ENCODE results near the gene CCDC18.

DNA sequence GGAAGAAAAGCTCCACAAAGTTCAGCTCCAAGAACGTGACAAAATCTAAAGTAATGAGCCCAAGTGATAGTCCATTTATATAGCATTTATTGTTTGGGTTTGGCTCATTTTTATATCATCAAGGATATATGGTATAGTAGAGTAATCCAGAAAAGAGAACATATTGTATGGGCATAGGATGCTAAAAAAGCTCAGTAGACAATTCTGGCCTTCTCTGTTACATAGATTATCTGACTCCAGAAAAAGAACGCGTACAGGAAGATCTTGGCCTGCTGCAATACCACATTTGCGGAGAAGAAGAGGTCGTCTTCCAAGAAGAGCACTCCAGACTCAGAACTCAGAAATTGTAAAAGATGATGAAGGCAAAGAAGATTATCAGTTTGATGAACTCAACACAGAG lies 44.1 kb upstream of the CCDC18 start:
- TF ChIP-seq, protein P1, sequence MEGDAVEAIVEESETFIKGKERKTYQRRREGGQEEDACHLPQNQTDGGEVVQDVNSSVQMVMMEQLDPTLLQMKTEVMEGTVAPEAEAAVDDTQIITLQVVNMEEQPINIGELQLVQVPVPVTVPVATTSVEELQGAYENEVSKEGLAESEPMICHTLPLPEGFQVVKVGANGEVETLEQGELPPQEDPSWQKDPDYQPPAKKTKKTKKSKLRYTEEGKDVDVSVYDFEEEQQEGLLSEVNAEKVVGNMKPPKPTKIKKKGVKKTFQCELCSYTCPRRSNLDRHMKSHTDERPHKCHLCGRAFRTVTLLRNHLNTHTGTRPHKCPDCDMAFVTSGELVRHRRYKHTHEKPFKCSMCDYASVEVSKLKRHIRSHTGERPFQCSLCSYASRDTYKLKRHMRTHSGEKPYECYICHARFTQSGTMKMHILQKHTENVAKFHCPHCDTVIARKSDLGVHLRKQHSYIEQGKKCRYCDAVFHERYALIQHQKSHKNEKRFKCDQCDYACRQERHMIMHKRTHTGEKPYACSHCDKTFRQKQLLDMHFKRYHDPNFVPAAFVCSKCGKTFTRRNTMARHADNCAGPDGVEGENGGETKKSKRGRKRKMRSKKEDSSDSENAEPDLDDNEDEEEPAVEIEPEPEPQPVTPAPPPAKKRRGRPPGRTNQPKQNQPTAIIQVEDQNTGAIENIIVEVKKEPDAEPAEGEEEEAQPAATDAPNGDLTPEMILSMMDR (conservative IDR thresholded peaks at IDR 0.05; ENCODE audit: low read depth, low read length) = no peak
- TF ChIP-seq EZH2phosphoT487 (IDR thresholded peaks at IDR 0.05; ENCODE audit: borderline replicate concordance, low read length) = no peak
- TF ChIP-seq EZH2 (IDR thresholded peaks at IDR 0.05; ENCODE audit: low read length, unreplicated experiment) = no peak
